Chondrocyte (in vitro differentiated cells): ENCODE results near the gene SLC7A10. TPM values are rescaled to one million over a fixed set of nuclear protein-coding genes. Genes with fewer than 3 reads are reported as not detected.

Source experiments
- DNase-seq: peaks from one replicate; pipeline ENCODE4 v3.0.0; 2021; ENCODE audit warnings: mixed read lengths, low spot score
- H3K27ac Mint-ChIP-seq: one replicate; pipeline ENCODE4 v1.8.0; 2021; ENCODE audit warnings: mild to moderate bottlenecking, moderate library complexity, mixed read lengths; ENCODE audit not compliant: unreplicated experiment
- H3K27me3 Mint-ChIP-seq: 2 replicates; pipeline ENCODE4 v1.8.0; 2021; ENCODE audit warnings: low read depth, mixed read lengths
- H3K36me3 Mint-ChIP-seq: 2 replicates; pipeline ENCODE4 v1.8.0; 2021; ENCODE audit warnings: low read depth, mixed read lengths
- H3K4me1 Mint-ChIP-seq: 2 replicates; pipeline ENCODE4 v1.8.0; 2021; ENCODE audit warnings: low read depth, mild to moderate bottlenecking, mixed read lengths
- H3K4me3 Mint-ChIP-seq: one replicate; pipeline ENCODE4 v1.8.0; 2021; ENCODE audit warnings: mild to moderate bottlenecking, moderate library complexity, mixed read lengths; ENCODE audit not compliant: unreplicated experiment
- H3K9me3 Mint-ChIP-seq: 2 replicates; pipeline ENCODE4 v1.8.0; 2021; ENCODE audit warnings: low read depth, mixed read lengths
- CTCF ChIP-seq: fragments of 200-600 bp; sonication (generic); IDR thresholded peaks from 2 replicates; pipeline ENCODE4 v1.5.0; 2021; ENCODE audit warnings: antibody characterized with exemption, mild to moderate bottlenecking, moderate library complexity
- total RNA-seq: library from RNA; stranded (reverse); gene quantifications from 3 replicates; pipeline ENCODE4 v1.2.1, GENCODE V29; 2021

SLC7A10 gene
- total RNA-seq, 1 donor from 2014 or later, result not detected

DNA sequence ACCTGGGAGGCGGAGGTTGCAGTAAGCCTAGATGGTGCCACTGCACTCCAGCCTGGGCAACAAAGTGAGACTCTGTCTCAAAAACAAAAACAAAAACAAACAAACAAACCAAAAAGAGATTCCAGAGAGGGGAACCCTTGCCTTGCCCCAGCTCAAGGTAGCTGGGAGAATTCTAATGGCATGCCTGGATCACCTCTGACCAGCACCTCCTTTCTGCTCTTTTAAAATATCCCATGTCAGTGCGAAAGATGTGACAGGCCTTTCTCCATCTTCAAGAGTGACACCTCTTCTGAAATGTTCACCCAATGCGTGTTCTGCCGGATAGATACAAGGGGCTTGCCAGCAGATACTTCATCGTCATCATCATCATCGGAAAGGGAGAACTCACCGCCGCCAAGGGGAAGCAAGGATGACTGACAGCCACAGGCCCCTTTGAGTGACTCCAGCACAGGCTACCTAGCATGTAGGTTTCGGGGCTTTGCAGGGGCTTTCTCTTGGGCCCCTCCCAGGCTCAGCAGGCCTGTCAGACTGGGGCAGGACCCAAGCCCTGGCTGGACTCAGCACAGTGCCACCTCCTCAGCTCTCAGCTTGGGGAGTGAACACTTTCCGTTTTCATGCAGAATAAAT lies 50.4 kb downstream of the SLC7A10 start:
- Mint-ChIP-seq H3K4me1 (peaks cover 29% of the 10 kb centered on the region), H3K36me3 (no peaks in the 10 kb centered on the region), H3K27ac (no peak overlapping the region), H3K9me3 (no peaks in the 10 kb centered on the region), H3K27me3 (no peaks in the 10 kb centered on the region), H3K4me3 (peak overlapping the region; percentile 92)
- DNase-seq, result peak; percentile 54
- no peak for TF ChIP-seq CTCF

DNA sequence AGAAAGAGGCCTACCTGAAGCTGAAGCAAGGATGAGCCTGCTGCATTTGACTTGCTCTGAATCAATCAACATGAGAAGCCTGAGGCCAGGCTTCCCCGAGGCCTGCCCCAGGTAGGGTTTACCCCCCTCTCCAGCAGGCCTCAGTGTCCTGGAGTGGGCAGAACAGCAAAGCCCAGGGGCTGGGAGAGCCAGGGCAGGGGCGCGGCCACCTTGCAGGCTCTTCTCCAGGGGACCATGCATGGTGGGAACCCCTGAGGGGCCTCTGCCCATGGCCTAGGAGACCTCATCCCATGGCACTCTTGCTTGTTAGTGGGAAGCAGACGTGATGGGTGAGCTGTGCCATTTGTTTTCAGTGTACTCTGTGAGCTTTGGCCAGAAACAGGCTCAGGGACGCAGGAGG lies 51.5 kb downstream of the SLC7A10 start:
- Mint-ChIP-seq H3K4me3 (no peak overlapping the region), H3K9me3 (peaks cover 2% of the 10 kb centered on the region), H3K27me3 (no peaks in the 10 kb centered on the region), H3K36me3 (no peaks in the 10 kb centered on the region), H3K27ac (no peak overlapping the region), H3K4me1 (peaks cover 29% of the 10 kb centered on the region)
- no peak for TF ChIP-seq CTCF
- DNase-seq, result peak; percentile 78

DNA sequence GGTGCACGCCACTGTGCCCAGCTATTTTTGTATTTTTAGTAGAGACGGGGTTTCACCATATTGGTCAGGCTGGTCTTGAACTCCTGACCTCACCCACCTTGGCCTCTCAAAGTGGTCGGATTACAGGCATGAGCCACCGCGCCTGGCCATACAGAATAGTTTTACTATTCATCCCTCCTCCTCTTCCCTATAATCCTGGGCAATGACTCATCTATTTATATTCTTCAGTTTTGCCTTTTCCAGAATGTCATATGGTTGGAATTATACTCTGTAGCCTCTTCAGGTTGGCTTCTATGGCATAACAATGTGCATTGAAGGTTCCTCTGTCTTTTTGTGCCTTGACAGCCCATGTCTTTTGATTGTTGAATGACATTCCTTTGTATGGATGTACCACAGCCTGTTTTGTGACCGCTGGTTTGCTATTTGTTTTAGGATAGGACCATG lies 53.7 kb downstream of the SLC7A10 start:
- no peak for TF ChIP-seq CTCF
- no peaks in the 10 kb centered on the region for H3K36me3 Mint-ChIP-seq
- H3K4me3 Mint-ChIP-seq, result no peak overlapping the region
- no peaks in the 10 kb centered on the region for H3K27me3 Mint-ChIP-seq
- H3K4me1 Mint-ChIP-seq, result peaks cover 21% of the 10 kb centered on the region
- DNase-seq, result peak; percentile 28
- H3K9me3 Mint-ChIP-seq, result peaks cover 18% of the 10 kb centered on the region
- no peak overlapping the region for H3K27ac Mint-ChIP-seq

- no peaks in the 10 kb centered on the region for H3K36me3 Mint-ChIP-seq
- H3K9me3 Mint-ChIP-seq, result peaks cover 18% of the 10 kb centered on the region
- peaks cover 21% of the 10 kb centered on the region for H3K4me1 Mint-ChIP-seq
- no peak for TF ChIP-seq CTCF
- no peak overlapping the region for H3K4me3 Mint-ChIP-seq
- H3K27ac Mint-ChIP-seq, result no peak overlapping the region
- H3K27me3 Mint-ChIP-seq, result no peaks in the 10 kb centered on the region
- no peak for DNase-seq
These were observed 54.3 kb downstream of the SLC7A10 start for GRCh38 chr19:33171222-33171795.

DNA sequence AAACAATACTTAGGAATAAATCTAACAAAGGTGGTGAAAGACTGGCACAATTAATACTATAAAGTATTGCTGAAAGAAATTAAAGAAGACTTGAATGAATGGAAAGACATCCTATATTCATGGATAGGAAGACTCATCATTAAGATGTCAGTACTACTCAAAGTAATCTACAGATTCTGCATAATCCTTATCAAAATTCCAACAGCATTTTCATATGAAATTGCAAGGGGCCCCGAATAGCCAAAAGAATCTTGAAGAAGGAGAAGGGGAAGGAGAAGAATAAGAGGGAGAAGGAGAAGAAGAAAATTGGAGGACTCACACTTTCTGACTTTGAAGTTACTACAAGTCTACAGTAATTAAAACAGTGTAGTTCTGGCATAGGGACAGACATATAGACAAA lies 57.1 kb downstream of the SLC7A10 start:
- DNase-seq, result no peak
- Mint-ChIP-seq H3K27me3 (no peaks in the 10 kb centered on the region), H3K4me3 (no peak overlapping the region), H3K4me1 (peaks cover 12% of the 10 kb centered on the region), H3K36me3 (no peaks in the 10 kb centered on the region), H3K27ac (no peak overlapping the region), H3K9me3 (peaks cover 18% of the 10 kb centered on the region)
- no peak for TF ChIP-seq CTCF
